ENCODE results near the gene NLK. TPM values are rescaled to one million over a fixed set of nuclear protein-coding genes. Genes with fewer than 3 reads are reported as not detected.

Gene NLK
- total and polyA plus RNA-seq, 2 donors (not counting 1 experiment from before 2014, with no cell fraction given) = 12.7 to 24.8 TPM

DNA sequence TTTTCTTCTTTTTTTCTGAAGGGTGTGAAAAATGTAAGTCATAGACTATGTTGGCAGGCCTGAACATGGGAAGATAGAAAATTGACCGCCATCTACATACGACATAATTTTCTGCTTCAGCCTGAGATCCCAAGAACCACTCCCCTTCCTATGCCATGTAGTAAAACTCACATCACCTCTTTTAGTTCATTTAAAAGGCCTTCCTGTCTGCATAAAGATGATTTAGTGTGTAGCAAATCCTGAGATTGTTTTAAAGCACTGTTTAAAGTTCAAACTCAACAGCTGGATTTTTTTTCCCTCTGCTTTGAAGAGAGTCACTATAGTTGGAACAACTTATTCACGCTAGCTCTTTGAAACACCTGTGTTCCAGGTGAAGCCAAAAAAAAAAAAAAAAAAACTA lies 101.5 kb downstream of the NLK start:
- Histone ChIP-seq H3K27me3 (replicated peaks in 1 of 4; ENCODE audit: control extremely low read depth in 1 of 4, control insufficient read depth in 3 of 4, insufficient read depth in 4 of 4, low read length in 3 of 4) (no peaks in the 10 kb centered on the region), H3K9ac (ENCODE audit: low read length) (no peak overlapping the region), H3K4me1 (ENCODE audit: control insufficient read depth in 2 of 2, insufficient read depth in 2 of 2, low read length in 2 of 2) (no peaks in the 10 kb centered on the region), H4K20me1 (ENCODE audit: control insufficient read depth, insufficient read depth, low read length, poor library complexity, severe bottlenecking) (no peaks in the 10 kb centered on the region), H3K4me3 (ENCODE audit: control extremely low read depth in 1 of 5, extremely low read depth in 1 of 5, insufficient read depth in 1 of 5, low read depth in 2 of 5, low read length in 4 of 5) (no peak overlapping the region), H3K9me3 (ENCODE audit: control extremely low read depth in 1 of 3, control insufficient read depth in 2 of 3, insufficient read depth in 1 of 3, low read length in 2 of 3) (no peaks in the 10 kb centered on the region), H2AFZ (ENCODE audit: insufficient read depth, low read depth, low read length, poor library complexity, severe bottlenecking) (no peak overlapping the region), H3K27ac (ENCODE audit: low read length in 2 of 2) (no peak overlapping the region), H3K79me2 (ENCODE audit: control insufficient read depth, insufficient read depth, low read length) (no peaks in the 10 kb centered on the region), H3K4me2 (replicated peaks; ENCODE audit: low read depth, low read length, poor library complexity, severe bottlenecking) (no peak overlapping the region), H3K36me3 (replicated peaks in 1 of 2; ENCODE audit: control extremely low read depth in 1 of 2, control insufficient read depth in 1 of 2, extremely low read depth in 1 of 2, insufficient read depth in 2 of 2, low read length in 1 of 2) (peaks cover 0 to 2% of the 10 kb centered on the region in 2 experiments)
- H3K4me3 Mint-ChIP-seq = no peak overlapping the region
- TF ChIP-seq, protein P1, sequence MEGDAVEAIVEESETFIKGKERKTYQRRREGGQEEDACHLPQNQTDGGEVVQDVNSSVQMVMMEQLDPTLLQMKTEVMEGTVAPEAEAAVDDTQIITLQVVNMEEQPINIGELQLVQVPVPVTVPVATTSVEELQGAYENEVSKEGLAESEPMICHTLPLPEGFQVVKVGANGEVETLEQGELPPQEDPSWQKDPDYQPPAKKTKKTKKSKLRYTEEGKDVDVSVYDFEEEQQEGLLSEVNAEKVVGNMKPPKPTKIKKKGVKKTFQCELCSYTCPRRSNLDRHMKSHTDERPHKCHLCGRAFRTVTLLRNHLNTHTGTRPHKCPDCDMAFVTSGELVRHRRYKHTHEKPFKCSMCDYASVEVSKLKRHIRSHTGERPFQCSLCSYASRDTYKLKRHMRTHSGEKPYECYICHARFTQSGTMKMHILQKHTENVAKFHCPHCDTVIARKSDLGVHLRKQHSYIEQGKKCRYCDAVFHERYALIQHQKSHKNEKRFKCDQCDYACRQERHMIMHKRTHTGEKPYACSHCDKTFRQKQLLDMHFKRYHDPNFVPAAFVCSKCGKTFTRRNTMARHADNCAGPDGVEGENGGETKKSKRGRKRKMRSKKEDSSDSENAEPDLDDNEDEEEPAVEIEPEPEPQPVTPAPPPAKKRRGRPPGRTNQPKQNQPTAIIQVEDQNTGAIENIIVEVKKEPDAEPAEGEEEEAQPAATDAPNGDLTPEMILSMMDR (IDR thresholded peaks at IDR 0.05) = no peak
- no peak for TF ChIP-seq EZH2 (IDR thresholded peaks at IDR 0.05; ENCODE audit: borderline replicate concordance, insufficient read depth, low read depth, low read length, poor library complexity, severe bottlenecking)
- DNase-seq (no peak), ATAC-seq (ENCODE audit: low read depth) (no peak)
- H3K27ac Mint-ChIP-seq = no peak overlapping the region
- ChIA-PET CTCF (interaction anchor here (1.6 kb wide), 1 partner anchor 107 kb away, joined by 3 read pairs; no protein-coding TSS in a partner anchor), POLR2A (no interaction called here)
- no CpG with 5 or more reads among the region's 3 CpGs for WGBS (ENCODE audit: insufficient coverage)
- no peaks in the 10 kb centered on the region for H3K27me3 Mint-ChIP-seq
- intact Hi-C loops (cut with micrococcal nuclease) = no loop called here
- no peaks in the 10 kb centered on the region for H3K9me3 Mint-ChIP-seq (ENCODE audit: insufficient read depth)
- no peaks in the 10 kb centered on the region for H3K4me1 Mint-ChIP-seq

- H3K4me1 Mint-ChIP-seq = no peaks in the 10 kb centered on the region
Measured at GRCh38 chr17:28145348-28145747, 102.9 kb downstream of the NLK start.

More at GRCh38 chr17:28145348-28145747, 102.9 kb downstream of the NLK start:
- no peaks in the 10 kb centered on the region for H3K9me3 ChIP-seq (ENCODE audit: control extremely low read depth in 1 of 3, control insufficient read depth in 2 of 3, insufficient read depth in 1 of 3, low read length in 2 of 3)
- ChIA-PET POLR2A (no interaction called here), CTCF (interaction anchor here (1.6 kb wide), 1 partner anchor 106 kb away, joined by 3 read pairs; no protein-coding TSS in a partner anchor)
- ATAC-seq (ENCODE audit: low read depth) (no peak), DNase-seq (no peak)
- Mint-ChIP-seq H3K27ac (no peak overlapping the region), H3K27me3 (no peaks in the 10 kb centered on the region), H3K4me3 (no peak overlapping the region), H3K9me3 (ENCODE audit: insufficient read depth) (no peaks in the 10 kb centered on the region)
- H3K4me3 ChIP-seq (ENCODE audit: control extremely low read depth in 1 of 5, extremely low read depth in 1 of 5, insufficient read depth in 1 of 5, low read depth in 2 of 5, low read length in 4 of 5) = no peak overlapping the region
- no peaks in the 10 kb centered on the region for H3K4me1 ChIP-seq (ENCODE audit: control insufficient read depth in 2 of 2, insufficient read depth in 2 of 2, low read length in 2 of 2)
- H3K79me2 ChIP-seq (ENCODE audit: control insufficient read depth, insufficient read depth, low read length) = no peaks in the 10 kb centered on the region
- WGBS (ENCODE audit: insufficient coverage) = no CpG with 5 or more reads among the region's 2 CpGs
- TF ChIP-seq EZH2 (IDR thresholded peaks at IDR 0.05; ENCODE audit: borderline replicate concordance, insufficient read depth, low read depth, low read length, poor library complexity, severe bottlenecking) = no peak
- TF ChIP-seq, protein P1 (IDR thresholded peaks at IDR 0.05) = no peak
- intact Hi-C loops (cut with micrococcal nuclease) = no loop called here
- peaks cover 0 to 1% of the 10 kb centered on the region in 2 experiments for H3K36me3 ChIP-seq (replicated peaks in 1 of 2; ENCODE audit: control extremely low read depth in 1 of 2, control insufficient read depth in 1 of 2, extremely low read depth in 1 of 2, insufficient read depth in 2 of 2, low read length in 1 of 2)
- no peaks in the 10 kb centered on the region for H4K20me1 ChIP-seq (ENCODE audit: control insufficient read depth, insufficient read depth, low read length, poor library complexity, severe bottlenecking)
- H3K9ac ChIP-seq (ENCODE audit: low read length) = no peak overlapping the region
- no peak overlapping the region for H3K27ac ChIP-seq (ENCODE audit: low read length in 2 of 2)
- no peaks in the 10 kb centered on the region for H3K27me3 ChIP-seq (replicated peaks in 1 of 4; ENCODE audit: control extremely low read depth in 1 of 4, control insufficient read depth in 3 of 4, insufficient read depth in 4 of 4, low read length in 3 of 4)
- H2AFZ ChIP-seq (ENCODE audit: insufficient read depth, low read depth, low read length, poor library complexity, severe bottlenecking) = no peak overlapping the region
- no peak overlapping the region for H3K4me2 ChIP-seq (replicated peaks; ENCODE audit: low read depth, low read length, poor library complexity, severe bottlenecking)

Data from B cell (primary cell).